Heart left ventricle (tissue), 16 donors: ENCODE data around the gene ENO4. TPM values are rescaled to one million over a fixed set of nuclear protein-coding genes. Genes with fewer than 3 reads are reported as not detected.

Source experiments
- ATAC-seq, 4 donors: fragments of 200-7000 bp; cut with Tn5 transposase; one replicate each; pipeline ENCODE4 v1.9.1; 2020 to 2022; ENCODE audit warnings: moderate library complexity in 4 of 4, mild to moderate bottlenecking in 3 of 4, moderate number of reproducible peaks in 1 of 4
- DNase-seq, 5 donors: peaks; one replicate each; pipeline ENCODE4 v3.0.0-alpha.2; 2020
- H3K27ac ChIP-seq, 12 donors: fragments of 200-600 bp; sonication (generic) in 4 of 12; one replicate each; pipeline versions ENCODE4 v1.5.0 to v1.8.0; 2016 to 2022; ENCODE audit warnings: mild to moderate bottlenecking in 2 of 12
- H3K27me3 ChIP-seq, 9 donors: fragments of 200-600 bp; sonication (generic) in 2 of 9; one replicate each; pipeline versions ENCODE4 v1.5.1 to v1.8.0; 2016 to 2022; ENCODE audit warnings: mild to moderate bottlenecking in 3 of 9
- H3K36me3 ChIP-seq, 9 donors: fragments of 200-600 bp; sonication (generic) in 2 of 9; one replicate each; pipeline versions ENCODE4 v1.5.0 to v1.8.0; 2018 to 2022; ENCODE audit warnings: mild to moderate bottlenecking in 2 of 9
- H3K4me1 ChIP-seq, 12 donors: fragments of 200-600 bp; sonication (generic) in 4 of 12; one replicate each; pipeline versions ENCODE4 v1.5.0 to v1.8.0; 2016 to 2022; ENCODE audit warnings: mild to moderate bottlenecking in 3 of 12
- H3K4me3 ChIP-seq, 12 donors: fragments of 200-600 bp; sonication (generic) in 4 of 12; one replicate each; pipeline versions ENCODE4 v1.5.0 to v1.8.0; 2017 to 2022; ENCODE audit warnings: mild to moderate bottlenecking in 9 of 12, moderate library complexity in 4 of 12
- H3K9me3 ChIP-seq, 12 donors: fragments of 200-600 bp; sonication (generic) in 4 of 12; one replicate each; pipeline versions ENCODE4 v1.5.0 to v1.8.0; 2016 to 2022; ENCODE audit warnings: mild to moderate bottlenecking in 1 of 12
- CTCF ChIP-seq, 12 donors: fragments of 200-600 bp; sonication (generic) in 4 of 12; IDR thresholded peaks; one replicate each; pipeline versions ENCODE4 v1.5.0 to v1.8.0; 2018 to 2022; ENCODE audit warnings: antibody characterized with exemption in 12 of 12, mild to moderate bottlenecking in 5 of 12
- POLR2A ChIP-seq, 2 donors: fragments of 450-650 bp; IDR thresholded peaks; one replicate each; pipeline ENCODE4 v1.6.1; 2017; ENCODE audit warnings: antibody characterized with exemption in 2 of 2, mild to moderate bottlenecking in 2 of 2, moderate library complexity in 2 of 2
- WGBS, 4 donors: extraction: QIAGEN DNeasy Blood & Tissue Kit in 2 of 4; methylation state at CpG; one replicate each; pipeline versions ENCODE4 v1.1.5 to v1.1.7; 2013 to 2018; 5-methylcytosine and 5-hydroxymethylcytosine counted together
- intact Hi-C, 10 donors: fragments of 100-400 bp; cut with DNase I; formaldehyde crosslinking; loops; one replicate each; pipeline versions ENCODE4 v1.11.1 to v1.14.2; 2022
- polyA plus RNA-seq, 2 donors: library from polyadenylated mRNA; stranded (reverse); fragments of 200-250 nt; gene quantifications; one replicate each; pipeline ENCODE4 v1.2.3, GENCODE V29; 2013
- total RNA-seq, 9 donors: library from RNA; depleted of rRNA in 2 of 9; stranded (reverse); fragments of >200 nt in 2 of 9; fragmentation: NEBNext Ultra II Directional in 3 of 9; extraction: Animal tissue kit (Norgen Biotek cat#: 25700) in 3 of 9; gene quantifications; one replicate each; pipeline versions ENCODE4 v1.1.0 to v1.2.4, GENCODE V29; 2016 to 2023
- donor health status: ischemic (EF 13 %, LVEDD 7.1; RV severe dilation, severe dysfunction).
- donor health status: healthy with polysubstance abuse.
- donor health status: DM: no; HTN: yes; CAD: no.
- donor health status: DM: no; HTN: no; CAD: no.
- donor health status: ischemic (EF 25% LVEDD 6.9; RV normal size, moderate dysfunction).
- donor health status: ischemic (EF 25% LVEDD 5.7; RV mildly dilated, moderate dysfunction).
- donor health status: healthy.
- donor health status: DM: yes; HTN: yes; CAD: no.
- donor health status: ischemic (EF 35%, LVEDD 5.7; RV mildly dilated, moderate dysfunction).
- donor health status: nonischemic (EF 11% LVEDD 7.7; RV severe dilation, severe dysfunction).
- donor health status: DM: yes; HTN: yes; CAD: no.
- donor health status: PGD.
- donor health status: ischemic (EF 29% LVEDD 5.4; RV normal size, mild dysfunction).
- donor health status: nonischemic (EF 23%, LVEDD 6.1; RV moderate dilation, normal function).

ENO4 gene
- total and polyA plus RNA-seq, 11 donors, result 0.03 to 1.8 (median 0.19) TPM; not detected in 7

GRCh38 chr10:116817178-116817577, 32.1 kb upstream of the ENO4 start:
- intact Hi-C loops, result no loop called here
- DNase-seq (no peak), ATAC-seq (no peak)
- no peaks in the 10 kb centered on the region for H3K9me3 ChIP-seq
- H3K4me1 ChIP-seq, result no peaks in the 10 kb centered on the region
- H3K27ac ChIP-seq, result no peak overlapping the region
- H3K36me3 ChIP-seq, result no peaks in the 10 kb centered on the region
- TF ChIP-seq POLR2A (IDR thresholded peaks at IDR 0.05), result no peak
- no peak for TF ChIP-seq CTCF (IDR thresholded peaks at IDR 0.05)
- 72 to 75% (median 72%) methylated on average over 10 of the region's 10 CpGs for WGBS, 4 donors
- H3K27me3 ChIP-seq, result peaks cover 0 to 33% (median 5%) of the 10 kb centered on the region in 9 donors
- no peak overlapping the region for H3K4me3 ChIP-seq

GRCh38 chr10:116817780-116818343, 31.4 kb upstream of the ENO4 start:
- intact Hi-C loops, result no loop called here
- Histone ChIP-seq H3K4me3 (no peak overlapping the region), H3K9me3 (no peaks in the 10 kb centered on the region), H3K27ac (no peak overlapping the region), H3K36me3 (no peaks in the 10 kb centered on the region), H3K27me3 (peaks cover 0 to 33% (median 5%) of the 10 kb centered on the region in 9 donors), H3K4me1 (no peaks in the 10 kb centered on the region)
- ATAC-seq, result peak in 1 of 4 donors; percentile 31
- WGBS, 4 donors, result 63 to 71% (median 67%) methylated on average over 8 of the region's 8 CpGs
- TF ChIP-seq CTCF (IDR thresholded peaks at IDR 0.05), result no peak
- DNase-seq, result no peak

- Histone ChIP-seq H3K36me3 (no peaks in the 10 kb centered on the region), H3K9me3 (no peaks in the 10 kb centered on the region), H3K27ac (no peak overlapping the region), H3K4me3 (no peak overlapping the region), H3K4me1 (no peaks in the 10 kb centered on the region), H3K27me3 (peaks cover 0 to 32% (median 5%) of the 10 kb centered on the region in 9 donors)
- TF ChIP-seq CTCF (IDR thresholded peaks at IDR 0.05) (no peak), POLR2A (IDR thresholded peaks at IDR 0.05) (no peak)
- 80 to 85% (median 82%) methylated on average over 6 of the region's 6 CpGs for WGBS, 4 donors
- DNase-seq (no peak), ATAC-seq (no peak)
- intact Hi-C loops, result no loop called here
Observed at GRCh38 chr10:116819999-116820677, 29.2 kb upstream of the ENO4 start.

GRCh38 chr10:116825901-116826300, 23.4 kb upstream of the ENO4 start:
- intact Hi-C loops, result no loop called here
- Histone ChIP-seq H3K9me3 (no peaks in the 10 kb centered on the region), H3K27ac (no peak overlapping the region), H3K4me1 (no peaks in the 10 kb centered on the region), H3K36me3 (no peaks in the 10 kb centered on the region), H3K27me3 (peaks cover 0 to 3% (median 0%) of the 10 kb centered on the region in 9 donors), H3K4me3 (no peak overlapping the region)
- DNase-seq (no peak), ATAC-seq (no peak)
- TF ChIP-seq POLR2A (IDR thresholded peaks at IDR 0.05) (no peak), CTCF (IDR thresholded peaks at IDR 0.05) (no peak)
- WGBS, 4 donors, result 53 to 68% (median 63%) methylated on average over 7 of the region's 7 CpGs
